Activated T-cell treated with anti-CD3 and anti-CD28 coated beads for 48 hours (primary cell): ENCODE data around the gene C6orf47.

Source experiments
- DNase-seq: peaks from one replicate; pipeline ENCODE4 v3.0.0-alpha.2; 2020; ENCODE audit warnings: low read depth

The C6orf47 gene

GRCh38 chr6:31661262-31662123, 915 bp upstream of the C6orf47 start:
- no peak for DNase-seq

- no peak for DNase-seq
Observed at GRCh38 chr6:31659649-31660380, 763 bp downstream of the C6orf47 start.

GRCh38 chr6:31658983-31659648, 1.5 kb downstream of the C6orf47 start:
- DNase-seq: no peak

GRCh38 chr6:31658158-31658688, 2.4 kb downstream of the C6orf47 start:
- no peak for DNase-seq

DNA sequence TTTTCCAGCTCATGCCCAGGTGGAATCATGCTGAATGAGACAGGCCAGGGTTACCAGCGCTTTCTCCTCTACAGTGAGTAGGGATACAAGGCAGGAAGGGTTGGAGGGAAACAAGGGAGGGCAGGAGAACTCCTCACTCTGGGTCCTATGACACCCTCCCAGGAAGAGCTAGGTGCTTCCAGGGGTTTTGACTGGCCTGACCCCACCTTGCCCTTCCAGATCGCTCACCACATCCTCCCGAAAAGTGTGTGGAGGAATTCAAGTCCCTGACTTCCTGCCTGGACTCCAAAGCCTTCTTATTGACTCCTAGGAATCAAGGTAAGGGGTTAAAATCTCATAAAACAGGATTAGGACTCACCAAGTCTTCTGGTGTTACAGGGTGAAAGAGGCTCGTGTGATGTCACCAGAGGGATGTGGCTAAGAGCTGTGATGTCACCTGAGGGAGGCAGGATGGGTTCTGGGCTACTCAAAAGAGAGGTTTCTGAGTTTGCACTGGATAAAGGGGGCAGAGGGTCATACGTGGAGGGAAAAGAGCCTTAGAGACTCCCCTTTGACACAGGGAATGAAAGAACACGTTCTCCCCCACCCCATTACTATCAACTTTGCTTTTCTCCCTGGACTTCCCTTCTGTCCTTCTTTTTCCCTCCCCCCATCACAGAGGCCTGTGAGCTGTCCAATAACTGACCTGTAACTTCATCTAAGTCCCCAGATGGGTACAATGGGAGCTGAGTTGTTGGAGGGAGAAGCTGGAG, 3.0 kb downstream of the C6orf47 start:
- no peak for DNase-seq

DNA sequence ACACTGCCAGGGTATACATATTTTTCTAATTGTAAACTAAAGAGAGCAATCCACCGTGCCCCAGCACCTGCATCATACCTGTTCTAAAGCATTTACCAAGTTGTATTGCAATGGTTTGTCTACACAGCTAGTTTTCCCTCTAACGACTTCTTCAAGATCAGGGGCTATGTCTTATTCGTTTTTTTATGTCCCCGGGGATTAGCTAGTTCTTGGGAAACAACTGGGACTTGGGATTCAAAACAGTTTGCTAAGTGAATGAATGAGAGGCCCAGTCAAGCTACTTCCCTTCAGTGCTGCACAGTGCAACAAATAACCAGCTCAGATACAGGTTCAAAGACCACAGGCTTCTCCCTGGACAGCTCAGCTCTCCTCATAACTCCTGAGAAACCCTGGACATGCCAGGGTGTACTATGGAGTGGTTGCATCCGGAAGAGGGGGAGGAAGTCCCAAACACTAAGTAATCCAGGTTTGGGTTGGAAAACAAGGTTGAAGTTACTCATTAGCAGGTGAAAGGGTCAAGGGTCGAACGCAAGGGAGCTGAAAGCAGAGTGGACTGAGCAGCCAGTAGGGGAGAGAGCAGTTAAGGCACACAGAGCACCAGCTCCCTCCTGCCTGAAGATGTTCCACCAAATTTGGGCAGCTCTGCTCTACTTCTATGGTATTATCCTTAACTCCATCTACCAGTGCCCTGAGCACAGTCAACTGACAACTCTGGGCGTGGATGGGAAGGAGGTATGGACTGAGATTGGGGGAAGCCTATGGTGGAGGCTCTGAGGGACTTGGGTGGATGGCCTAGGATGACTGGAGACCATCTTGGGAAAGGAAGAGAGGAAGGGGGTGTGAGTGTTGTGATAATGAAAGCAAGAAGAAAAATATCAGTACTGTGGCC, 5.0 kb downstream of the C6orf47 start, which contains the start of gene APOM:
APOM (plus strand) TSS at position 546 of the 889 bp plus-strand sequence; CDS start at position 619, 73 bp downstream.
- no peak for DNase-seq

GRCh38 chr6:31654574-31655348, 5.8 kb downstream of the C6orf47 start:
- DNase-seq: no peak

- peak; percentile 81 for DNase-seq
Observed at GRCh38 chr6:31652925-31653724, 7.5 kb downstream of the C6orf47 start.

- DNase-seq: no peak
Observed at GRCh38 chr6:31651602-31652191, 8.9 kb downstream of the C6orf47 start.

DNA sequence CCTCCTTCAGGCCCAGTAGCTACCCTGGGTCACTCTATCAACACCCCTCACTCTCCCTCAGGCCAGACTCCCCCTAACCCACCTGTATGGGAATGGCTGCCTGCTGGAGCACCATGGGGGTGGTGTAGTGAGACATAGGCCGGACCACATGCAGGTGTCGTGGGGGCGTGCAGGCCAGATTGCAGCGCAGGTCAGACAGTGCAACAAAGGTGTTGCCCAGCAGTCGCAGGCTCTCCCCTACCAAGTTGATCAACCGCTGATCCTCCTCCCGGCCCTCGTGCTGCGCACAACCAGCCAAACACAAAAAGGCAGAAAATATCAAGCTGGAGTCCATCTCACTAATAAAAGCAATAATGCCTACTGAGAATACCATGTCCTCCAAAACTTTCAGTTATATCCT, 15.3 kb downstream of the C6orf47 start:
- DNase-seq: no peak

- no peak for DNase-seq
Observed at GRCh38 chr6:31643818-31644454, 16.6 kb downstream of the C6orf47 start.

- DNase-seq: no peak
Observed at GRCh38 chr6:31642798-31643570, 17.6 kb downstream of the C6orf47 start.

DNA sequence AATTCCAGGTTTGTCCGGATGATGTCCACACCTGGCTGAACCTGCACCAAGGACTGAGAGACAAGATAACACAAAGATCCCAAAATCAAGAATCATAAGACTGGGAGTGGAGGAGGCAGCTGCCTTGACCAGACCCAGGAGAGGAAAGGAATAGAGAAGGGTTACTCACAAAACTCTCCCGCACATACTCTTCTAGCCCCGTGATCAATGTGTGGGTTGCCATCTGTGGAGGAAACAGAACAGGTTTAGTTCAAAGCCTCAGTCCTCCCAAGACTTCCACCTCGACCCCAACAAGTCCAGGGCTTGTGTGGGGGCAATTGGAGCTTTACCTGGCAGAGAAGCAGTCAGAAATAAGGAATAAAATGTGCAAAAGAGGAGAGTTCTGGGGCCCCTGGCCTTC, 19.2 kb downstream of the C6orf47 start:
- DNase-seq: no peak

DNA sequence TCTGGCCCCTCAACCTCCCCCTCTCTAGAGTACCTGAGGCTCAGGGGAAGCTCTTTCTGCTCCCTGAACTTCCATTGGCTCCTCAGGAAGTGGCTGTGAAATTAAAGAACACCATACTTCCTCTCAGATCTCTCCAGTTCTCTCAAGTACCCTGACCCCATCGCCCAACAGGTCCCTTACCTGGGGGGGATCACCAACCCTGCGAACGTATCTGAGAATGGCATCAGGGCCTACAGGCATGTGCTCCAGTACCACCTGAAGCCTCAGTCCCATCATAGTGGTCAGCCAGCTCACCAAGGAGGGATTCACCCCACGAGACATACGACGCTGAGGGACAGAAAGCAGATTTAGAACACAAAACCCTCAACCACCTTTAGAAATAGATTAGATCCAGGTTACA, 20.0 kb downstream of the C6orf47 start:
- DNase-seq: no peak

DNA sequence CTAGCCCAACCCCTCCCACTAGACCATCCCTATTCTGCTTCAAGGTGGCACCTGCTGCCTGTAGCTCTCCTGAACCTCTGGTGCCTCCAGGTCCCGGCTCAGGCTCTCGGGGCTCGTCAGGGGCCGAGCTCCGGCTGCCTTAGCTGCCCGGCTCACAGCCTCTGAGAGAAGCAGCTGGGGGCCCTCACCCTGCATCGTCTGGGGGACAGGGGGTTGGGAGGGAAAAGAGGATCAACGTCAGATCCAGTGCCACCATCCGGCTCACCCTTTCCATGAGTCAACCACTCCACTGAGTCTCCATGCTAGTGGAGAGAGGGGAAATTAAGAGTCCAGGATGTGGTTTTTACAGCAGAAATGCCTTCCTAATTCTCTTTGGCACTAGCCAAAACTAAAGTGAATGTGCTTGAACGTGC, 21.1 kb downstream of the C6orf47 start:
- DNase-seq: no peak

GRCh38 chr6:31639043-31639442, 21.5 kb downstream of the C6orf47 start:
- no peak for DNase-seq
